Measurements from ENCODE around the gene NRIP1.

DNA sequence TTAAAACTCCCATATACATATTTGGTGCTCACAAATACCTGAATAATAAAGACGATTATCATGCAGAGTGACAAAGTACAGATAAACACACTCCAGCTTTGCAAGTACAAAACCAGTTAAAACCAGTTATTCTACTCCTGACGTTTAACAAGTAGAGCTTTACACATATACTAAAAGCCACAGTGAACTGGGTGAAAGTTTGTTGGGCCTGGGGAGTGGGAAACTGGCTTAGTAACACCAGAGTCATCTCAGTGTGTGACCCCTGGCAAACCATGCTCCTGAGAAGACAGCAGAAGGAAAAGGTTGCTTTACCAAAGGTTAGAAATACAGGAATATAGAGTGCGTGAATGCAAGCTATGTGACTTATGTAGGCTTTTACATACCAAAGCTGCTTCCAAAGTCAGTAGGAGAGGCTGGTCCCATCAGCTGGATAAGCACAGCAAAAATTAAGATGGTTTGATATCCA, 148.1 kb downstream of the NRIP1 start:
- no peak for TF ChIP-seq CTCF (IDR thresholded peaks at IDR 0.05 in 4 of 5, conservative IDR thresholded peaks at IDR 0.05 in 1 of 5)
- TF ChIP-seq POLR2A (IDR thresholded peaks at IDR 0.05), result no peak

Measured in gastrocnemius medialis (tissue), 4 donors.